HG02870 (cell line): ENCODE data around the gene OAS3.
"Not testable (repeated sequence)": the region's sequence is repeated elsewhere in the genome, so short reads cannot be mapped to it uniquely, and the experiment has no call there.

Experiments used
- ATAC-seq: cut with Tn5 transposase; IDR thresholded peaks from one replicate; pipeline ENCODE4 v1.9.1; 2021; ENCODE audit warnings: mild to moderate bottlenecking, moderate library complexity; ENCODE audit not compliant: unreplicated experiment

OAS3 gene

DNA sequence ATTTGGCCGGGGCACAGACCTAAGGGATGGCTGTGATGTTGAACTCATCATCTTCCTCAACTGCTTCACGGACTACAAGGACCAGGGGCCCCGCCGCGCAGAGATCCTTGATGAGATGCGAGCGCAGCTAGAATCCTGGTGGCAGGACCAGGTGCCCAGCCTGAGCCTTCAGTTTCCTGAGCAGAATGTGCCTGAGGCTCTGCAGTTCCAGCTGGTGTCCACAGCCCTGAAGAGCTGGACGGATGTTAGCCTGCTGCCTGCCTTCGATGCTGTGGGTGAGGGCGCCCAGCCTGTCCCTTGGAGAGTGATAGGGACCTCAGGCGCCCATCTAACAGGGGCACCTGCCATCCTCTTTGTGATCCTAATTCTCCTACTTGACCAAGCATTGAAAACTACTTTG is 12.4 kb downstream of the OAS3 start:
- ATAC-seq = no peak

DNA sequence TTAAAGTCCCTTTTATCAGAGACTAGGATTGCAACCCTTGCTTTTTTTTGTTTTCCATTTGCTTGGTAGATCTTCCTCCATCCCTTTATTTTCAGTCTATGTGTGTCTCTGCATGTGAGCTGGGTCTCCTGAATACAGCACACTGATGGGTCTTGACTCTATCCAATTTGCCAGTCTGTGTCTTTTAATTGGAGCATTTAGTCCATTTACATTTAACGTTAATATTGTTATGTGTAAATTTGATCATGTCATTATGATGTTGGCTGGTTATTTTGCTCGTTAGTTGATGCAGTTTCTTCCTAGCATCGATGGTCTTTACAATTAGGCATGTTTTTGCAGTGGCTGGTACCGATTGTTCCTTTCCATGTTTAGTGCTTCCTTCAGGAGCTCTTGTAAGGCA is 18.9 kb downstream of the OAS3 start:
- not testable (repeated sequence) for ATAC-seq

DNA sequence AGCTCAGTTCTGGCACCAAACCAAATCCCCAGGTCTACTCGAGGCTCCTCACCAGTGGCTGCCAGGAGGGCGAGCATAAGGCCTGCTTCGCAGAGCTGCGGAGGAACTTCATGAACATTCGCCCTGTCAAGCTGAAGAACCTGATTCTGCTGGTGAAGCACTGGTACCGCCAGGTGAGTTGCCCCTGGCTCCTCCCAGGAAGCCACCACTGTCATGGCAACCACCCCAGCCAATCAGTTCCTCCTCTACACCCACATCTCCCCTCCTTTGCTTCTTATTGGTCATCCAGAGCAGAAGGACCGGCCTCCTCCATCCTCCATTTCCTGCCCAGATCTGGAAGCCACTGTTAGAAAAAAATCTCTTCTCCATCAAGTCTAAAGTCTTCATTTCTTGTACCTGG is 22.8 kb downstream of the OAS3 start:
- ATAC-seq = no peak

DNA sequence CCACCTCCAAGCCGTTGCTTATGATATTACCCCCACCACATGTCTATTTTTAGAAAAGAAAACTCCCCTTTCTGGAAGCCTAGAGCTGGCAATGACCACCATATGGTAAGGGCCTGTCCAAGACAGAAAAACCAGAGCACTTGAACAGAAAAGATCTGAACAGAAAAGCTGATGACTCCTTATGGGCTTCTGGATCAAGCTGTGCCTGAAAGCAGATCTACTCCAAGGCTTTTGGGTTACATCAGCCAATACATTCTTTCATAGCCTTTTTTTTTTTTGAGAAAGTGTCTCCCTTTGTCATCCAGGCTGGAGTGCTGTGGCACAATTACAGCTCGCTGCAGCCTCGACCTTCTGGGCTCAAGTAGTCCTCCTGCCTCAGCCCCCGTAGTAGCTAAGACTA is 23.3 kb downstream of the OAS3 start:
- ATAC-seq = no peak

DNA sequence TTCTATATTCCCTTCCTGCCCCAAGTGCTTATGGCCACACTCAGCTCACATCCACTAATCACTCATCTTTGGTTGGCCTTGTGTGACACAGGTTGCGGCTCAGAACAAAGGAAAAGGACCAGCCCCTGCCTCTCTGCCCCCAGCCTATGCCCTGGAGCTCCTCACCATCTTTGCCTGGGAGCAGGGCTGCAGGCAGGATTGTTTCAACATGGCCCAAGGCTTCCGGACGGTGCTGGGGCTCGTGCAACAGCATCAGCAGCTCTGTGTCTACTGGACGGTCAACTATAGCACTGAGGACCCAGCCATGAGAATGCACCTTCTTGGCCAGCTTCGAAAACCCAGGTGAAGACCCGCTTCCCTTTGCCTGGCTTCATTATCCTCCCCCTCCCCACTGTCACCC is 24.3 kb downstream of the OAS3 start:
- no peak for ATAC-seq

DNA sequence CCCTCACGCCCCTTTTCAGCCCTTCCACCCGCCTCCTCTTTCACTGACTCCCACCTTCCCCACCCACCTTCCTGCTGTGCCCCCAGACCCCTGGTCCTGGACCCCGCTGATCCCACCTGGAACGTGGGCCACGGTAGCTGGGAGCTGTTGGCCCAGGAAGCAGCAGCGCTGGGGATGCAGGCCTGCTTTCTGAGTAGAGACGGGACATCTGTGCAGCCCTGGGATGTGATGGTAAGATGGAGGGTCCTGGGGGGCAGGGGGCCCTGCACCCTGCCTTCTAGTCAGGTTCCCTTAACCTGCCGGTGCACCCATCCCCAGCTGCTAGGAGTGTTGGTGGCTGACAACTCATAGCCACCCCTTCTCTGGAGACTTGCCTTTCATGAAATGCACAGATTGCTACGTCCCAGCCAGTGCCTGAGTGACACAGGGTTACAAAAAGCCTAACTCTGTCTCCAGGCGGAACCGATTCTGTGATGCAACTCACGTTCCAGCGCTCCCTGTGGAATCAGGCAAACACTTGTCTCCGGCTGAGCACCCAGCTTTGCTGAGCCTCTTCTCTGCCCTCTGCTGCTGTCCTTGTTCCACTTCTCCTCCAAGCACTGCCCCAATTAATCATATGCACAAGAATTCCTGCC is 25.1 kb downstream of the OAS3 start:
- ATAC-seq = no peak

DNA sequence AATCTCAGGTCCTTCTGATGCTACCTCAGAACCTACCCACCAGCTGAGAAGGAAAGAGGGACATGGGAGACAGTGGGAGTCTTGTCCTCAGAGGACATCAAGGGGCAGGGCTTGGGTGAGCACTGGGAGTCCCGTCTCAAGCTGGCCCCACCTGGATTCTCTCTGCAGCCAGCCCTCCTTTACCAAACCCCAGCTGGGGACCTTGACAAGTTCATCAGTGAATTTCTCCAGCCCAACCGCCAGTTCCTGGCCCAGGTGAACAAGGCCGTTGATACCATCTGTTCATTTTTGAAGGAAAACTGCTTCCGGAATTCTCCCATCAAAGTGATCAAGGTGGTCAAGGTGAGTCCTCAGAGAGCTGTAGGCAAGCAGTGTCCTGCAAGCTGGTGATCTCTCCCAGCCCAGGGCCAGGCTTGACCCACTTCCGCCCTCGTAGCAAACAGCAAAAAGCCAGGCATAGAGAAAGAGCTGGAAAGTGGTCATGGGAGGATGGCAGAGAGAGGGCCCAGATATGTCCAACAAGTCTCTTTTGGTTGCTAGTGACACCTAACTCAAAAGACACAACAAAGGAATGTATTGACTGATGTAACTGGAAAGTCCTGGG is 25.9 kb downstream of the OAS3 start:
- no peak for ATAC-seq

DNA sequence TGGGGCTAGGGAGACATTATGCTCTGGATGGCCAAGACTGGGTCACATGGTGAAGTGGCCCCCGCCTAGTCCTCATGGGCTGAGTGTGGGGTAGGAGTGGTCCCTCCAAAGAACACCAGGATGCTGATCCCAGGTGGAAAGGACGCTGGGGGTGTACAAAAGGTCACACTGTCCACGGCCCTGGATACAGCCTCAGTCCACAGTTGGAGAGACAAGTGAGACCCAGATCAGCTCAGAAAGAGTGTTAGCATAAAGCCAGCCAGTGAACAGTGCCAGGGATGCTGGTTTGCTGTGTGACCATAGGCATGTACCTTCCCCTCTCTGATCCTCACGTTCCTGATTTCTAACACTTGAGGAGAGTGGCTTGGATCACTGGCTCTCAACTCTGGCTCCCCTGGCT is 26.6 kb downstream of the OAS3 start:
- no peak for ATAC-seq

DNA sequence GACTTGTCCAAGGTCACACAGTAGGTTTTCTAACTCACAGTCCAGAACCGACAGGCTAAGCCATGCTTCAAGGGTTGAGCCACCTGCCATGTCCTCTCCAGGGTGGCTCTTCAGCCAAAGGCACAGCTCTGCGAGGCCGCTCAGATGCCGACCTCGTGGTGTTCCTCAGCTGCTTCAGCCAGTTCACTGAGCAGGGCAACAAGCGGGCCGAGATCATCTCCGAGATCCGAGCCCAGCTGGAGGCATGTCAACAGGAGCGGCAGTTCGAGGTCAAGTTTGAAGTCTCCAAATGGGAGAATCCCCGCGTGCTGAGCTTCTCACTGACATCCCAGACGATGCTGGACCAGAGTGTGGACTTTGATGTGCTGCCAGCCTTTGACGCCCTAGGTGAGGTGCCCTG is 27.4 kb downstream of the OAS3 start:
- no peak for ATAC-seq

DNA sequence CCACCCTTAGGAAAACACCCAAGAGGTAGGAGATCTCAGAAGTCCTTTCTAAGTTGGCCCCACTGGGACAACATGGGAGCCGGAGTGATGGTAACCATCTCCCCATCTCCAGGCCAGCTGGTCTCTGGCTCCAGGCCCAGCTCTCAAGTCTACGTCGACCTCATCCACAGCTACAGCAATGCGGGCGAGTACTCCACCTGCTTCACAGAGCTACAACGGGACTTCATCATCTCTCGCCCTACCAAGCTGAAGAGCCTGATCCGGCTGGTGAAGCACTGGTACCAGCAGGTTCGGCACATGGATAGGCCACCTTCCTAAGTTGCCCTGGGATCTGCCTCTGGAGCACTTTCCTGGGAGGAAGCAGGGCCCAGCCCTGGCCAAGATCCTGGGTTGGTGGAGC is 29.0 kb downstream of the OAS3 start:
- ATAC-seq = no peak

DNA sequence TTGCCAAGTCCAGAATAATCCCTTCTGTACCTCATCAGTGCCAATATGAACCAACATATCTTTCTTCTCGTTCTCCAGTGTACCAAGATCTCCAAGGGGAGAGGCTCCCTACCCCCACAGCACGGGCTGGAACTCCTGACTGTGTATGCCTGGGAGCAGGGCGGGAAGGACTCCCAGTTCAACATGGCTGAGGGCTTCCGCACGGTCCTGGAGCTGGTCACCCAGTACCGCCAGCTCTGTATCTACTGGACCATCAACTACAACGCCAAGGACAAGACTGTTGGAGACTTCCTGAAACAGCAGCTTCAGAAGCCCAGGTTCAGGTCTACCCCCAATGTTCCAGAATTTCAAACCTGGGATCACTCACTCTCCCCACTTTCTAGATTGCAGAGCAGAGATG is 29.6 kb downstream of the OAS3 start:
- no peak for ATAC-seq

DNA sequence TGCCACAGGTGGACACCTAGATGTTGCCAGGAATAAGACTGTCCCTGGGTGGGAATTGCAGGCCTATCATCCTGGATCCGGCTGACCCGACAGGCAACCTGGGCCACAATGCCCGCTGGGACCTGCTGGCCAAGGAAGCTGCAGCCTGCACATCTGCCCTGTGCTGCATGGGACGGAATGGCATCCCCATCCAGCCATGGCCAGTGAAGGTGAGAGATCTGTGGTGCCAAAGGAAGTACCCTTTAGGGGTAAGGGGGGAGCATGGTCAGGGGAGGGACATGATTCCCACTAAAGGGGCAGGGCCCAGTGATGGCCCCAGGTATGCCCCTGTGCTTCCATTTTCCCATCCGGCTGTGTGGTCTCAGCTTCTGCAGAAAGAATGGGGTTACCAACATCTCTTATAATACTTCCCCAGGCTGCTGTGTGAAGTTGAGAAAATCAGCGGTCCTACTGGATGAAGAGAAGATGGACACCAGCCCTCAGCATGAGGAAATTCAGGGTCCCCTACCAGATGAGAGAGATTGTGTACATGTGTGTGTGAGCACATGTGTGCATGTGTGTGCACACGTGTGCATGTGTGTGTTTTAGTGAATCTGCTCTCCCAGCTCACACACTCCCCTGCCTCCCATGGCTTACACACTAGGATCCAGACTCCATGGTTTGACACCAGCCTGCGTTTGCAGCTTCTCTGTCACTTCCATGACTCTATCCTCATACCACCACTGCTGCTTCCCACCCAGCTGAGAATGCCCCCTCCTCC is 31.5 kb downstream of the OAS3 start:
- ATAC-seq = no peak

DNA sequence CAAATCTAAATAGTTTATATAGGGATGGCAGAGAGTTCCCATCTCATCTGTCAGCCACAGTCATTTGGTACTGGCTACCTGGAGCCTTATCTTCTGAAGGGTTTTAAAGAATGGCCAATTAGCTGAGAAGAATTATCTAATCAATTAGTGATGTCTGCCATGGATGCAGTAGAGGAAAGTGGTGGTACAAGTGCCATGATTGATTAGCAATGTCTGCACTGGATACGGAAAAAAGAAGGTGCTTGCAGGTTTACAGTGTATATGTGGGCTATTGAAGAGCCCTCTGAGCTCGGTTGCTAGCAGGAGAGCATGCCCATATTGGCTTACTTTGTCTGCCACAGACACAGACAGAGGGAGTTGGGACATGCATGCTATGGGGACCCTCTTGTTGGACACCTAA is 32.1 kb downstream of the OAS3 start:
- ATAC-seq = no peak

DNA sequence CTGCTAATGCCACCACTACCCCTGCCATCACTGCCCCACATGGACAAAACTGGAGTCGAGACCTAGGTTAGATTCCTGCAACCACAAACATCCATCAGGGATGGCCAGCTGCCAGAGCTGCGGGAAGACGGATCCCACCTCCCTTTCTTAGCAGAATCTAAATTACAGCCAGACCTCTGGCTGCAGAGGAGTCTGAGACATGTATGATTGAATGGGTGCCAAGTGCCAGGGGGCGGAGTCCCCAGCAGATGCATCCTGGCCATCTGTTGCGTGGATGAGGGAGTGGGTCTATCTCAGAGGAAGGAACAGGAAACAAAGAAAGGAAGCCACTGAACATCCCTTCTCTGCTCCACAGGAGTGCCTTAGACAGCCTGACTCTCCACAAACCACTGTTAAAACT is 33.0 kb downstream of the OAS3 start:
- no peak for ATAC-seq

DNA sequence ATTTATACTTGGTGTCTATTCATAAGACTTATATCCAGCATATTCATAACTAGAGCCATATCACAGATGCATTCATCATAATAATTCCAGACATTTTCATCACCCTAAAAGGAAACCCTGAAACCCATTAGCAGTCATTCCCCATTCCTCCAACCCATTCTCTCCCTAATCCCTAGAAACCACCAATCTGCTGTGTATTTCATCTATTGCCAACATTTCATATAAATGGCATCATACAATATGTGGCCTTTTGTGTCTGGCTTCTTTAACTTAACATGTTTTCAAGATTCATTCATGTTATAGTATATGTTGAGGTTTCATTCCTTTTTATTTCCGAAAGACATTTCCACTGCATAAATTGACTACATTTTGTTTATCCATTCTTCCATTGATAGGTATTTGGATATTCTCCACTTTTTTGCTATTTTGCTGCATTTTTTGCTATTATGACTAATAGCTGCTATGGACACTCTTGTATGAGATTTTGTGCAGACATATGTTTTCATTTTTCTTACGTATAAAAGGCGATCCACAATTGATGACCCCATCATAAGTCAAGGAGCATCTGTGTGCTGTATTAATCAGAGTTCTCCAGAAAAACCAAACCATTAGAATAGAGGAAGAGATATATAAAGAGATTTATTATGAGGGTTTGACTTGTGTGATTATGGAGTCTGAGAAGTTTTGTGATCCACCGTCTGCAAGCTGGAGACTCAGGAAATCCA is 34.9 kb downstream of the OAS3 start:
- no peak for ATAC-seq

DNA sequence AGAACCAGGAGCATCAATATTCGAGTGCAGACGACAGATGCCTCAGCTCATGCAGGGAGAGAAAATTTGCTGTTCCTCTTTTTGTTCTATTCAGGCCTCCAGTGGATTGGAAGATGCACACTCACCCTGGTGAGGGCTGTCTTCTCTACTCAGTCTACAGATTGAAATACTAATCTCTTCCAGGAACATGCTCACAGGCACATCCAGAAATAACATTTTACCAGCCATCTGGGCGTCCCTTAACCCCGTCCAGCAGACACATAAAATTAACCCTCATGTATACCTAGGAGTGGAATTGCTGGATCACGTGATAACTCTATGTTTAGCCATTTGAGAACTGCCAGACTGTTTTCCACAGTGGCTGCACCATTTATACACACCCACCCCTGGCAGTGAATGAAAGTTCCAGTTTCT is 35.6 kb downstream of the OAS3 start:
- ATAC-seq = no peak

DNA sequence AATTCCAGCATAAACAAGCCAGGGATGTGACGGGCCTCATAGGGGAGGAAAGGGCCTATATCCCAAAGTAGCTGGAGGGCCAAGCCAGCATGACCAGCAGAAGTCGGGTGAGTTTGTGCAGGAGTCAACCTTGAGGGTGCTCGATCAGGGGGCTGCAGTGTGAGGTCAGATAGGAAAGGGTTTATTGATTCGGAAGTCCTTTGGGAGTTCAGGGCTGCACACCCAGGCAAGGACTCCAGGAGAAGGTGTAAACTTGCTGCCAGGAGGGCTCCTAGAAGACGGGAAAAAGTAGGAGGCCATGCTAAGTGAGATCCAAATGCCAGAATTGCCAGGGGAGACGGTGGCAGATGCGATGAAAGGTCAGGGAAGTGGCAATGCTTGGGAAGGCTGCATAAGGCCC is 36.6 kb downstream of the OAS3 start:
- no peak for ATAC-seq

DNA sequence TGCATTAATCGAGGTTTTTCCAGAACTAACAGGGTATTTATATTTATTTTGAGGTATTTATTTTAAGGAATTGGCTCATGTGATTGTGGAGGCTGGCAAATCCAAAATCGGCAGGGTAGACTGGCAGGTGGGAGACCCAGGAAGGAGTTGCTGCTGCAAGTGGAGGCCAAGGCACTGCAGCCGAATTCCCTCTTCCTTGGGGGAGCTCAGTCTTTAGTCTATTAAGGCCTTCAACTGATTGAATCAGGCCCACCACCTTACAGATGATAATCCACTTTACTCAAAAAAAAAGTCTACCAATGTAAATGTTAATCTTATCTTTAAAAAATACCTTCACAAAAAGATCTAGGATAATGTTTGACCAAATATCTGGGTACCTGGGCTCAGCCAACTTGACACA is 38.9 kb downstream of the OAS3 start:
- no peak for ATAC-seq

DNA sequence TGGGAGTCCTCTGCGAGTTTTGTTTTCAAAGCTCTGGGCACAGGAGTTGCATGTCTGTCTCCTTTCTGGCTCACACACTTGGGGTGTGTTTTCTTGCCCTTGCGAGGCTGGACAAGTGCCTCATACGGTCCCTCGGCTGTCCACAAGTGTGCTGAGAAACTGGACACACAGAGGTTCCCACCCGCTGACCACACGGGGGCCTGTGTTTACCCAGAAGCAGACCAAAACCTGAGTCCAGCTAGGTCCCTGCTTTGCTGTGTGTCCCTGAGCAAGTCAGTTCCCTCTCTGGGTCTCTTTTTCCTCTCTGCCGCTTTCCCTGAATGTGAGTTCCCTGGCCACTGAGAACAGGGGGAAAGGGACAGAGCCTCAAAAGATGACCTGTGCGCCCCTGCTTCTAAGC is 39.4 kb downstream of the OAS3 start:
- no peak for ATAC-seq

DNA sequence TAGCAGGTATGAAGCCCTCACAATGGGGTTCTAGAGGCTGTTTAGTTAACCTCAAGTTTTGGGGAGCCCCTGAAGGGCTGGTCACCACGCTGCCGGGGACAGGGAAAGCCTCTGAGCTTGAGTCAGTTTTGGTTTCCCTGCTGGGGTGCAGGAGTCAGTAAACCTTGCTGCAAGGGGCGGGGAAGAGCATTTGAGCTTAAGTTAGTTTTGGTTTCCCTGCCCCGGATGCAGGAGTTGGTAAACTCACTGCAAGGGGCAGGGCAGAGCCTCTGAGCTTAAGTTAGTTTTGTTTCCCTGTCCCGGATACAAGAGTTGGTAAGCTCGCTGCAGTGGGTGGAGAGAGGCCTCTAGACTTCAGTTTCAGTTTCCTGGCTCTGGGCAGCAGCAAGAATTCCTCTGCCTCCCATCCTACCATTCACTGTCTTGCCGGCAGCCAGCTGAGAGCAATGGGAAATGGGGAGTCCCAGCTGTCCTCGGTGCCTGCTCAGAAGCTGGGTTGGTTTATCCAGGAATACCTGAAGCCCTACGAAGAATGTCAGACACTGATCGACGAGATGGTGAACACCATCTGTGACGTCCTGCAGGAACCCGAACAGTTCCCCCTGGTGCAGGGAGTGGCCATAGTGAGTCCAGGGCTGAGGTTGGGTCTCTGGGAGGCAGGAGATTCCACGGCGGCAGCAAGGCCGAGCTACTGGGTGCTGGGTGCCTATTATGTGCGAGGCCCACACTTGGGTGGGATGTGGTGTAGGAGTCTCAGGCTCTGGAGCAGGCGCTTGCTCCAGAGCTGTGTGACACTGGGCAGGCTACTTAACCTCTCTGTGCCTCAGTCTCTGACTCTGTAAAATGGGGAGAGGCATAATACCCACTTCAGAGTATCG is 40.1 kb downstream of the OAS3 start, which contains the start of gene OAS2:
Gene OAS2 (plus strand): TSS at position 357 of the 878 bp plus-strand sequence. CDS start 90 bp downstream, at position 447.
- peak; percentile 78 for ATAC-seq
